ENCODE results near the gene ACTR3C. TPM values are rescaled to one million over a fixed set of nuclear protein-coding genes. Genes with fewer than 3 reads are reported as not detected.

The ACTR3C gene
- total RNA-seq, 1 donor from 2014 or later: 9.5 TPM

DNA sequence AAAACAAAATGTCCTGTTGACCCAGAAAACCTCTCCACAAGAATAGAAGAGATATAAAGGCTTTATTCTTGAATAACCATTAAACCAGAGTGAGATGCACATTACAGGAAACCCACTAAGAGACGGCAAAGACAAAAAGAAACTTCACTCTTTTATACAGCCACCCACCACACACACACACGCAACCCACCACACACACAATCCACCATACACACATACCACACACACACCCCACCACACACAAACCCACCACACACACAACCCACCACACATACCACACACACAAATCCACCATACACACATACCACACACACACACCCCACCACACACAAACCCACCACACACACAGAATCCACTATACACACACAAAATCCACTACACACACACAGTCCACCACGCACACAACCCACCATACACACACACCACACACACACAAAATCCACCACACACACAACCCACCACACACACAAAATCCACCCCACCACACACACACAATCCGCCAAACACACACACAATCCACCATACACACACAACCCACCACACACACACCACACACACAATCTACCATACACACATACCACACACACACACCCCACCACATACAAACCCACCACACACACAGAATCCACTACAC, 35.8 kb upstream of the ACTR3C start:
- DNase-seq: no peak

DNA sequence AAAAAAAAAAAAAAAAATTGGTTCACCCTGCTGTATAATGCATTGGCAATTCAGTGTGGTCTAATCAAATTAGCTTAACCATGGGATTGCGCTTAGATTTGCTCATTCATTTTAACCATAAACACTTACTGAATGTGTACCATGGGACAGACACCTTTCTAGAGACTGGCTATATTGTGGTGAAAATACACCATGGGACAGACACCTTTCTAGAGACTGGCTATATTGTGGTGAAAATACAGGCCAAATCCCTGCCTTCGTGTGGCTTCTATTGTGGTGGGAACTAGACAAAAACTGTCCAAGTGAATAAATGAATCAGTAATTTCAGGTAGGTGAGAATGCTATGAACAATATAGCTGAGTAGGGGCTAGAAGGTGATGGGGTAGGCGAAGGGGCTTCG, 35.1 kb upstream of the ACTR3C start:
- DNase-seq: no peak

- no peak for DNase-seq
Observed at GRCh38 chr7:150357771-150358427, 34.6 kb upstream of the ACTR3C start.

- DNase-seq: no peak
Observed at GRCh38 chr7:150357270-150357669, 33.9 kb upstream of the ACTR3C start.

DNA sequence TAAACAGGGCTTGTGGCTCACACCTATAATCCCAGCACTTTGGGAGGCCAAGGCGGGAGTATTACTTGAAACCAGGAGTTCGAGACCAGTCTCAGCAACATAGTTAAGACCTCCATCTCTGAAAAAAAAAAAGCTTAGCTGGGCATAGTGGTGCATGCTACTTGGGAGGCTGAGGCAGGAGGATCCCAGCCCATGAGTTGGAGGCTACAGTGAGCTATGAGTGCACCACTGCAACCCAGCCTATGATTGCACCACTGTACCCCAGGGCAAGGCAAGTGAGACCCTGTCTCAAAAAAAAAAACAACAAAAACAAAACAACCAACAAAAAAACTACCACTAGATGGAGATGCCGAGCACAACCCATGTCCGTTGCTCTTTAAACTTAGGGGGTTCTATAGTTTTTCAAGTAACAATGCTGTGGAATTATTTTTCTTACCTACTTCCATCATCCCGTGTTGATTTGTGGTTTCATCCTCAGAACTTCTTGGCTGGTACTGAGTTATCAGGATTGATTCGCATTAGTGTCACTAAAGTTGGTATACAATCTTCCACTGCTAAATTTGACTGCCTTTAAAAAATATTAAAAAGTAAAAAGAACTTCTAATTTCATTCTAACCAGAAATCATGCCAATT, 33.0 kb upstream of the ACTR3C start:
- peak; percentile 72 for DNase-seq

DNA sequence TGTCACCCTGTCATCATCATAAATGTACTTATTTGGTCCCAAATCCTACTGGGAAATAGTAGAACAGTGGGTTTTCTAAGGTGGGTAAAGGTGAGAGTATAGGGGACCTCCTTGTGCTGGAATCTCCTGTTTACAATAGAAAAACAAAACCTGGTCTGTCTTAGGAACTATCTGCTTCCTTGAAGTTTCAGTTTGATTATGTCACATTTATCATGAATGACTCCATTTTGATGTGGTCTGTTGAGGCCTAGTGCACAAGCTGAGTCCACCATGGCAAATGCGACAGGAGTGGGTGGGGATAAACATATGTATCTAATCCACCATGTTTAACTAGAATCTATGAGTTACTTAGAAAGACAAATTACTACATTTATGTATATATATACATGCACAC, 32.3 kb upstream of the ACTR3C start:
- DNase-seq: no peak

DNA sequence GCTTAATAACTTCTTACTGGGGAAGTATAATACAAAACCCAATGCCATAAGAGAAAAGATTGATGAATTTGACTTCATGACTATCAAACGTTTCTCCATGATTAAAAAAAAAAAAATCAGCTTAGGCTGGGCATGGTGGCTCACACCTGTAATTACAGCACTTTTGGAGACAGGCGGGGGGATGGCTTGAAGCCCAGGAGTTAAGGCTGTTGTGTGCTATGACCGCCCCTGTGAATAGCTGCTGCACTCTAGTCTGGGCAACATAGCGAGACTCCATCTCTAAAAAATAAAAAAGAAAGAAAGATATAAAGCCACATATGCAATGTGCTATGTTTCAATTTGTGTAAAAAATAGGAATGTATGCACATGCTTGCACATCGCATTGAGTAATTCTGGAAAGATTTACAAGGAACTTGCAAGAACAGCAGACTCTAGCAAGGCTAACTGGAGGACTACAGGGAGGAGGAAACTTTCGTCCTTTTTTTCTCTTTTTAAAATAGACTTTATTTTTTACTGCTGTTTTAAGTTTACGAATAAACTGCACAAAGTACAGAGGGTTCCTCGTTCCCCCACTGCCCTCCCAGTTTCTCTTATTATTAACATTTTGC, 28.3 kb upstream of the ACTR3C start:
- DNase-seq: no peak

DNA sequence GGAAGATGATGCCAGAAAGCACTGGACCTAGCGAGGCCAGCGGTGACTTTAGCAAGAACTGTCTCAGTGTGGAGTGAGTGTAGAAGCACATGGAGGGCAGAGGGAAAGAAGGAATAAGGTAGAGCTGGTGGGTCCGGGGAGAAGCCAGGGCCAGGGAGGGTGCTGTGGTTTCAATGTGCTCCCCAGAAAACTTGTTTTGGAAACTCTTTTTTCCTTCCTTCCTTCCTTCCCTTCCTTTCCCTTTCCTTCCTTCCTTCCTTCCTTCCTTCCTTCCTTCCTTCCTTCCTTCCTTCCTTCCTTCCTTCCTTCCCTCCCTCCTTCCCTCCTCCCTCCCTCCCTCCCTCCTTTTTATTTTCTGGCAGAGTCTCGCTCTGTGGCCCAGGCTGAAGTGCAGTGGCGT, 23.6 kb upstream of the ACTR3C start:
- no peak for DNase-seq

DNA sequence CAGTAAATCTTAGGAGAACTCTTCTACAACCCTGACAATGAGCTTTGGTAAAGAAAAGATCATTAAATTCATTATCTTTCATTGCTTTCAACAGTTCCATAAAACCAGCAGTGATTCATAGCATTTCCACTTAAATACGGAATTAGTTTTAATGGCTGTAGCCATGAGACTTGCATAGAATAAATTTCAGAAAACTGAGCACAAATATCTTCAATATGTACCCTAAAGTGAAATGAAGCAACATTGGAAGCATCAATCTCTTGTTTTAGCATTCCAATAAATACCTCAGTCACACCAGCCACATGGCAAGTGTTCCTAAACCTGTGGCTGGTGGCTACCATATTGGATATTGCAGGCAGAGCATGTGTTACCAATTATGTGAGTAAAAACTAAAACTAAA, 21.7 kb upstream of the ACTR3C start:
- no peak for DNase-seq

DNA sequence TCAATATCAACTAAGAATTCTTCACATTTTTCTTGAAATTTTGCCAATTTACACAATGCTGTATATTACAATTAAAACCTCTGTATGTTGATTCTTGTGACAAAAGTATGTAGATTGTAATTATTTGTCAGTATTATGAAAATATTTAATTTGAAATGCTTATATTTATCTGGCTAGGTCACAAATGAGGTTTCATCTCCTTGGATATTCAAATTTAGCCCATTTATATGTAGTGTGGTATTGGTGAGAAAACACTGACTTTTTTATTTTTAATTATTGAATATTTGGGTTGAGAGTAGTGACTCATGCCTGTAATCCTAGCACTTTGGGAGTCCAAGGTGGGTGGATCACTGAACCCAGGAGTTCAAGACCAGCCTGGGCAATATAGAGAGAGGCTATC, 21.0 kb upstream of the ACTR3C start:
- no peak for DNase-seq

DNA sequence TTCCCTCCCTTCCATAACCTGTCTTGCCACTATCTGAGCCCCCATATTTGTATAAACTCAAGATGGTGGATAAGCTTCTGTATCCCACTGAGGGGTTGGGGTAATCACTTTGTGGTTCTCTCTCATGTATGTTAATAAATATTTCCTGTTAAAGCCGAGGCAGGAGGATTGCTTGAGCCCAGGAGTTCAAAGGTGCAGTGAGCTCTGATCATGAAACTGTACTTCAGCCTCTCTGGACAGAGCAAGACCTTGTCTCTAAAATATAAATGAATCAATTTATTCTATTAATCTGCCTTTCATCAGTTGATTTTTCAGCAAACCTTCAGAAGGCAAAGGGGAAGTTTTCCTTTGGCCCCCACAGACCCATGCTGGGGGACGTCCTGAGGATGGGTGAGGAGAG, 19.9 kb upstream of the ACTR3C start:
- DNase-seq: no peak

DNA sequence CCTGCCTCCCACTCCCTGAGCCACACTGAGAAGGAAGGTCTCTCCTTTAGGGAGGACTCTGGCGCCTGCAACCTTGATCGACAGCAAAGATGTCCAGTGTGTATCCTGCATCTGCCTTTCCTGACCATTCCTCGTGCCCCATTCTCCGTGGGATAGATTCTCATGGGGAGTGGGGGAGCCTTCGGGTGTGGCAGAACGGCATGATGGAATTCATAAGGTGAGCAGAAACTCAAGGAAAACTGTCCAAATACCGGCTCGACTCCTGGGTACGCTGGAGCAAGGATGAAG, 18.7 kb upstream of the ACTR3C start:
- DNase-seq: no peak

- DNase-seq: no peak
Observed at GRCh38 chr7:150341263-150342120, 18.1 kb upstream of the ACTR3C start, which contains the start of gene RARRES2. Gene RARRES2 (minus strand): TSS chr7:150341629. CDS start chr7:150340609, 1,020 bp downstream.

DNA sequence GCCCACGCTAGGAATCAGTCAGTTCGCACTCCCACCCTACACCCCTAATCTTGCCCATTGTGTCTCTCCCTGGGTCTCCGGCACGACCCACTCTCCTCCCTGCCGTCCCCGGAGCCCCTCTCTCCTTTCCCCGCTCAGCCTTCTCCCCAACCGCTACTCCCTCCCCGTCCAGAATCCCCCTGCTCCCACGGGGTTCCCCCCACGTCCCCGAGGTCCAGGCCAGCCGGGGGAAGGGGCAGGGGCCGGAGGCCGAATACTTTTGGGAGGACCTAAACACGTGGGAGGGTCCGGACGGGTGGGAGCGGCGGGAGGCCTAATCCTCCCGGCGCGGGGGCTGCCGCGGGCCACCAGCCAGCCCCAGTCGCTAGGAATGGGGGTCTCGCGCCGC, 17.5 kb upstream of the ACTR3C start:
- no peak for DNase-seq

- no peak for DNase-seq
Observed at GRCh38 chr7:150340024-150340749, 16.8 kb upstream of the ACTR3C start.

- DNase-seq: no peak
Observed at GRCh38 chr7:150339409-150339809, 16.1 kb upstream of the ACTR3C start.

GRCh38 chr7:150338166-150338829, 15.0 kb upstream of the ACTR3C start:
- no peak for DNase-seq

GRCh38 chr7:150337659-150338081, 14.3 kb upstream of the ACTR3C start:
- no peak for DNase-seq

GRCh38 chr7:150337179-150337578, 13.8 kb upstream of the ACTR3C start:
- DNase-seq: no peak

DNA sequence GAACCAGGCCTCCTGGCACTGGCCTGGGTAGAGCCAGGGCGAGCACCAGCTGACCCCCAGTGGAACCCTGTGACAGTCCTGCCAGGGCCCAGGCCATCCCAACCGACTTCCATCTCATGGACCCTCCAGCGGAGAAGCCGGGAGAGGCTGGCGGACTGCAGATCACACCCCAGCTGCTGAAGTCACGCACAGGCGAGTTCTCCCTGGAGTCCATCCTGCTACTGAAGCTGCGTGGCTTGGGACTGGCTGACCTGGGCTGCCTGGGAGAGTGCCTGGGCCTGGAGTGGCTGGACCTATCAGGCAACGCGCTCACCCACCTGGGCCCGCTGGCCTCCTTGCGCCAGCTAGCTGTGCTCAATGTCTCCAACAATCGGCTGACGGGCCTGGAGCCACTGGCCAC, 13.4 kb upstream of the ACTR3C start:
- DNase-seq: no peak

DNA sequence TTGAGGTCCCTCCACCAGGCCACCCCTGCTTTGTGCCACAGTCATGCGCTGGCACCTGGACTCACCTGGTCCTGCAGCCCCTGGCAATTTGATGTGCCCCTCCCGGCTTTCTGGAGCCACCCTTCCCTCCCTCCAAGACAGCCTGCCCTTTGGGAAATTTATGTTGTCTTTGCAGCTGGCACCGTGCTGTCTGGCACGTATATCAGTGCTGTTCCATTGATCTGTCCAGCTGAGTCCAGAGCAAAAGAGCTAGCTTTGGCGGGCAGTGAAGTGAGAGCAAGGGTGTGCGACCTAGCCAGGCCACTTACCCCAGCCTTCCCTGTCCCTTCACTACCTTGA, 12.4 kb upstream of the ACTR3C start:
- no peak for DNase-seq

All from dermis blood vessel endothelial cell (primary cell).